HT-29 (cell line): ENCODE results near the gene DISP2. TPM values are rescaled to one million over a fixed set of nuclear protein-coding genes. Genes with fewer than 3 reads are reported as not detected.
A peak's percentile ranks its signal among the peaks of the same experiment; 100 is the strongest.

Experiments used
- DNase-seq: peaks from one replicate; pipeline ENCODE4 v3.0.0-alpha.2; 2015; ENCODE audit warnings: low spot score
- total RNA-seq: library from RNA; depleted of rRNA; stranded (reverse); fragments of >200 nt; shearing (Covaris generic); gene quantifications from 2 replicates; pipeline ENCODE4 v1.2.3, GENCODE V29; 2014

Gene DISP2
- total RNA-seq, 1 experiment from 2014 or later = 1.3 TPM

DNA sequence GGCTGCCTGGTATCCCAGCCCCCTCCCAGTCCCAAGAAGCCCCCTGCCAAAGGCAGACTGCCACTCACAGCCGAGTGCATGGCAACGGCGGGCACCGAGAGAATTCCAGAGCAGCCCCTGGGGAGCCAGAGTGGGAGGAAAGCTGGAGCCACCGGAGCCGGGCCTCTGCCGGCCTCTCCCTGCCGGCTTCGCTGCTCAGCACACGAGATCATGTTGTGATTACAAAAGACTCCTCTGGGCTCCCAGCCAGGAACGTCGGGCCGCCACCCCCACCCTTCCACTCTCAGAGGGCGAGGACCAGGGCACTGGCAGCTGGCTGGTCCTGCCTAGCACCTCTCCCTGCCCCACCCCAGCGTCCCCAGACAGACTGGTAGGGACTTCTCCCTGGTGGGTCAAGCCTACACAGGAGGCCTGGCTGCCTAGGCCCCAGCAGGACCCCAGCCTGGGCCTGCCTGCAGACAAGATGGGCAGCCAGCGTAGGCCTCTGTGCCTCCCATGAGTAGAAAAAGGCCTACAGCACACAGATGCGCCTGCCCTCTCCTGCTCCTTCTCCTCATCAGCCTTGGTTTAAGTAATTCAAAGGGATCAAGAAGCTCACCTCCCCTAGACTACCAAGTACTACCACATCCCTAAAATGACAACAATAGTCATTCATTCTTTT, 17.1 kb upstream of the DISP2 start, which contains the start of gene CCDC9B:
TSS of gene CCDC9B (minus strand) at position 200 of the 661 bp plus-strand sequence. CDS start at position 80, 120 bp downstream.
- peak; percentile 96 for DNase-seq

GRCh38 chr15:40342416-40343320, 15.4 kb upstream of the DISP2 start:
- DNase-seq = peak; percentile 42

- peak; percentile 51 for DNase-seq
Measured at GRCh38 chr15:40343512-40343911, 14.5 kb upstream of the DISP2 start.

DNA sequence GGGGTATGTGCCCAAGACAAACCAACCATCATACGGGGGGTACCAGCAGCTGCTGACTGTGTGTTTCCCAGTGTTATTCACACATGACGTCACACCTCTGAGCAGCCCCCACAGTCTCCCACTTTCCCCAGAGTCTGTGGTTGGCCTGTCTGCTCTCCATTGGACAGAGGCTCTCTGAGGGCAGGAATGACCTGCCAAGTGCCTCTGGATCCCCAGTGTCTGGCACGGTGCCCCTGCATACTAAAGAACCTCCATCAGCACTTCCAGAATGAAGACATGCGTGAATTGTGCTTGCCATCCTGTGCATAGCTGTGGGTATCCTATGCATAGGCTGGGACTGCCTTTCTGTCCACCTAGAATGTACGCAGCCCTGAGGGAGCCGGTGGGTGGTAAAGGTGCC, 13.8 kb upstream of the DISP2 start:
- no peak for DNase-seq

GRCh38 chr15:40344631-40345120, 13.3 kb upstream of the DISP2 start:
- DNase-seq = peak; percentile 84

GRCh38 chr15:40345225-40345866, 12.7 kb upstream of the DISP2 start:
- no peak for DNase-seq

- DNase-seq = peak; percentile 85
Measured at GRCh38 chr15:40345867-40346578, 12.0 kb upstream of the DISP2 start.

DNA sequence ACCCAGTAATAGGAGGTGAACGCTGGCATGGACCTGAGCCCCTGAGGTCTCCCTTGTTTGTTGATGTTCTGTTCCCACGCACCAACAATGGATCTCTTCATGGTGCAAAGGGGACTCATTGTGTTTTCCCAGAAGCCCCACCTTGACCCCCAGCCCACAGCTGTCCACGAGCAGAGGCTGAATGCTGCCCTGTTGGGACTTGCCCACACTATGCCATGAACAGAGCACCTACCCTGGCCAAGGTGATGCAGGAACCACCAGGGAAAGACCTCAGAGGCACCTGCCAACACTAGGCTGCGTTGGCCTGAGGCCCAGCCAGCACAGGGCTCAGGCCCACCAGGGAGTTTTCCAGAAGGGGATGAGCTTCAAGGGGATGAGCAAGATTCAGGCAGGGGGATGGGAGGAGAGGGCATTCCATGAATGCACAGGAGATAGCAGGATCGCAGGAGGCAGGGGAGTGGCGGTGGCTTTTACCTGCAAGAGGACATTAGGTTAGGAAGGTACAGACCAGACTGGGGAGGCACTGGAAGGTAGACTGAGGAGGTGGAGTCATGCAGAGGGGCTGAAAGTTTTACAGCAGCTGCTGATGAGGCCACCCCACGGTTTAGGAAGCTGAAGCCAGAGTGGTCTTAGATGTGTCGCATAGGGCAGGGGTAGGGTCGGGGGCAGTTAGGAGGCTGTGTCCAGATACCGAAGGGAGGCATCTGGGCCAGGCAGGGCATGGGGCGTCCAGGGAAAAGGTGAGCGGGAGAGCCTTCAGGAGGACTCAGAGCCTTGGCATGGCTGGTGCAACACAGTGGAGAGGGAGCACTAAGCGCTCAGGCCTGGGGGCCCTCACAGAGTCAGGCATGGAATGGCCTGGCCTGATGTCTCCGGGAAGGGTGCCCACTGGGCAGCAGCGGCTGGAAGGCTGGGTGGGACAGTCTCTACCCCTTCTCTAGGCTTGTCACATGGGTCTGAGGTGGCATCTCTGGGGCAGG, 11.2 kb upstream of the DISP2 start:
- DNase-seq = no peak

GRCh38 chr15:40347559-40348473, 10.2 kb upstream of the DISP2 start:
- DNase-seq = peak; percentile 81

GRCh38 chr15:40348474-40348870, 9.5 kb upstream of the DISP2 start:
- no peak for DNase-seq

DNA sequence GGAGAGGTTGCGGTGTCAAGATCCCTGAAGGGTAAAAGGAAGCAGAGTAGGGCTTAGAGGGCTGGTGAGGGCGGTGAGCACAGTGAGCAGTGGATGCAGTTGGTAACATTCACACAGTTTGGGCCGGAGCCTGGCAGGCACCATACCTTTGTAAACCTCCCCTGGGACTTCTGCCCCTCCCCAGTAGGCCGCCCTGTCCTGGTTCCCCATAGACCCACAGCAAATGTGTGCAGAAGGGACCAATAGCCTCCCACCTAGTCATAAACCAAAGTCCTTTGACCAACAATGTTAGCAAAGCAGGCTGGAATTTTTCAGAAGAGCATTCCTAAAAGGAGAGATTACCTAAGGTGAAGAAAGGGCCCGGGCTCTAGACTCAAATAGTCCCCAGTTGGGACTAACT, 8.9 kb upstream of the DISP2 start:
- no peak for DNase-seq

- DNase-seq = no peak
Measured at GRCh38 chr15:40352281-40352901, 5.6 kb upstream of the DISP2 start.

DNA sequence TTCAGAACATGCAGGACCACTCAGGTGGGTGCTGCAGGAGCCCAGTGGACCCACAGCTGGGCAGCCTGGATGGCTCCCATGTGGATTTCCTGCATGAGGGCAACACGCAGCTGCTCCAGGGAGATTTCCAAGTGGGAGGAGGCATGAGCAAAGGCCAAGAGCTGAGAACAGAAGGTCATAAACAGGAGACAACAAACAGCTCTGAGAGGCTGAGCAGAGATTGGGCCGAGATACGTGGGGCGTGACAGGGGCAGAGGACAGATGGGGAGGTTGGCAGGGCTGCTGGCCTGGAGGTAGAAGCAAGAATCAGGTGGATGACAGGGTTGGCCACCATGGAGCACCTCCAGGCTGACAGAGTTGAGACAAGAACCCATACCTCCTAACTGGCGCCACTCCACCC, 4.3 kb upstream of the DISP2 start:
- no peak for DNase-seq

GRCh38 chr15:40354408-40355171, 3.4 kb upstream of the DISP2 start:
- DNase-seq = no peak

GRCh38 chr15:40355976-40356585, 1.9 kb upstream of the DISP2 start:
- DNase-seq = no peak

GRCh38 chr15:40357246-40357645, 773 bp upstream of the DISP2 start:
- no peak for DNase-seq
